Measurements from ENCODE around the gene ACOXL. TPM values are rescaled to one million over a fixed set of nuclear protein-coding genes. Genes with fewer than 3 reads are reported as not detected.

The ACOXL gene
- total and polyA plus RNA-seq, 2 of the 8 experiments (the other 6 are each of a cell fraction or from before 2014, with no cell fraction given) = 11.4 to 20.6 TPM

DNA sequence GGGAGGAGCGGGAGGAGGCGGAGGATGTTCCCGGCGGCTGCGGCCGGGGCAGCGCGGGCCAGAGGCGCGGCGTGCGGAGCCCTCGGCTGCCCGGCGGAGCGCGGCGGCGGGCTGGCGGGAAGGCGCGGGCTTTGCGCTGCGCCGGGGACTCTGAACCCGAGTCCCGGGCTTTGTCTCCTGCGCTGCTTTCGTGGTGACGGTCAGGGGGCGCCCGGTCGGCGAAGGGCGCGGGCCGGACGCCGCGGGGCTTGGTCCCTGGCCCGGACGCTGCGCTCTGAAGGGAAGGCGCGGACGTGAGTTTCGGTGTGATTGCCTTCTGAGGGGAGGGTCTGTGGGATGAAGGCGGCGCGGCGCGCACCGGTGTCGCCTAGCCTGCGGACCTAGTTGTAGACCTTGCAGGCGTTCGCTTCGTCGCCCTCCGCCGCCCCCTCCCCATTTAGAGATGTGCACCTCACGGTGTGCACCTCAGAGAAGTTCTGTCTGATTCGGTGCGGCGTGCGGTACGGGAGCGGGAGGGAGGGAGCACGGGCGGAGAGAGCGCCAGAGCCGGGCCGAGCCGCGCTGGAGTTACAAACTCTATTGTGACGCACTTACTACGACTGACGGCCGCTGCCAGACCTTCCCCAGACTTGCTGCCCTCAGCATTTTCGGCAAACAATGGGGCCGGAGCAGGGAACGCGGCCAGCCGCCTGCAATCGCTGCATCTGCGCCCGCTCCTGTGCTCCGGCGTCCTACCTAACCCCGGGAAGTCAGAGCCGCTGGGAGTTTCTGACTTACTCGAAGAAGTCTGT is 390.5 kb downstream of the ACOXL start (continued):
- TF ChIP-seq CTBP2 (IDR thresholded peaks at IDR 0.05; ENCODE audit: borderline replicate concordance, insufficient read depth, insufficient read length, low read length) = peak; percentile 81
- no peak for TF ChIP-seq CHD7 (IDR thresholded peaks at IDR 0.05; ENCODE audit: insufficient replicate concordance, low read length)
- no peak for TF ChIP-seq USF2 (IDR thresholded peaks at IDR 0.05; ENCODE audit: low read length)
- no peak for TF ChIP-seq SIRT6 (IDR thresholded peaks at IDR 0.05; ENCODE audit: low read length)
- TF ChIP-seq BACH1 (IDR thresholded peaks at IDR 0.05; ENCODE audit: low read length) = no peak
- TF ChIP-seq EP300 (IDR thresholded peaks at IDR 0.05; ENCODE audit: borderline replicate concordance in 1 of 2, low read depth in 2 of 2, low read length in 2 of 2) = 0 out of 3 replicates have a peak, but pooled peaks of 1 of the 2 experiments have one; percentile 9
- TF ChIP-seq ZNF274 (IDR thresholded peaks at IDR 0.05; ENCODE audit: borderline replicate concordance, extremely low read depth, low read length) = no peak
- no peak for TF ChIP-seq CEBPB (IDR thresholded peaks at IDR 0.05; ENCODE audit: low read depth, low read length)
